Measurements from ENCODE around the gene EFS. TPM values are rescaled to one million over a fixed set of nuclear protein-coding genes. Genes with fewer than 3 reads are reported as not detected.

Gene EFS
- total and polyA plus RNA-seq, 2 donors (not counting 1 experiment from before 2014, with no cell fraction given) = not detected

- H3K9ac ChIP-seq (ENCODE audit: low read length) = no peak overlapping the region
- H4K20me1 ChIP-seq (ENCODE audit: control insufficient read depth, insufficient read depth, low read length, poor library complexity, severe bottlenecking) = no peaks in the 10 kb centered on the region
- TF ChIP-seq EZH2 (IDR thresholded peaks at IDR 0.05; ENCODE audit: borderline replicate concordance, insufficient read depth, low read depth, low read length, poor library complexity, severe bottlenecking) (no peak), CTCF (IDR thresholded peaks at IDR 0.05) (no peak)
- ATAC-seq (ENCODE audit: low read depth) = no peak
- H3K4me3 ChIP-seq (ENCODE audit: control extremely low read depth in 1 of 5, extremely low read depth in 1 of 5, insufficient read depth in 1 of 5, low read depth in 2 of 5, low read length in 4 of 5) = no peak overlapping the region
- no peak overlapping the region for H3K27ac ChIP-seq (ENCODE audit: low read length in 2 of 2)
- CTCF ChIA-PET = no interaction called here
- H3K4me1 ChIP-seq (ENCODE audit: control insufficient read depth in 2 of 2, insufficient read depth in 2 of 2, low read length in 2 of 2) = peaks cover 11 to 15% of the 10 kb centered on the region in 2 donors
- peaks cover 0 to 34% (median 20%) of the 10 kb centered on the region in 4 experiments for H3K27me3 ChIP-seq (replicated peaks in 1 of 4; ENCODE audit: control extremely low read depth in 1 of 4, control insufficient read depth in 3 of 4, insufficient read depth in 4 of 4, low read length in 3 of 4)
- Mint-ChIP-seq H3K27me3 (peaks cover 33% of the 10 kb centered on the region), H3K27ac (no peak overlapping the region), H3K9me3 (ENCODE audit: insufficient read depth) (no peaks in the 10 kb centered on the region), H3K4me3 (no peak overlapping the region), H3K4me1 (peaks cover 13% of the 10 kb centered on the region)
- H3K9me3 ChIP-seq (ENCODE audit: control extremely low read depth in 1 of 3, control insufficient read depth in 2 of 3, insufficient read depth in 1 of 3, low read length in 2 of 3) = peaks cover 0 to 4% (median 3%) of the 10 kb centered on the region in 3 donors
- no peak overlapping the region for H3K4me2 ChIP-seq (replicated peaks; ENCODE audit: low read depth, low read length, poor library complexity, severe bottlenecking)
- intact Hi-C loops (cut with micrococcal nuclease) = no loop called here
- H3K79me2 ChIP-seq (ENCODE audit: control insufficient read depth, insufficient read depth, low read length) = no peaks in the 10 kb centered on the region
- no peak overlapping the region for H2AFZ ChIP-seq (ENCODE audit: insufficient read depth, low read depth, low read length, poor library complexity, severe bottlenecking)
- WGBS (ENCODE audit: insufficient coverage) = 93% methylated on average over 3 of the region's 6 CpGs
- no peaks in the 10 kb centered on the region for H3K36me3 ChIP-seq (replicated peaks in 1 of 2; ENCODE audit: control extremely low read depth in 1 of 2, control insufficient read depth in 1 of 2, extremely low read depth in 1 of 2, insufficient read depth in 2 of 2, low read length in 1 of 2)
- POLR2A ChIA-PET = no interaction called here
- DNase-seq = no peak
Observed at GRCh38 chr14:23348297-23348655, 16.7 kb downstream of the EFS start.

DNA sequence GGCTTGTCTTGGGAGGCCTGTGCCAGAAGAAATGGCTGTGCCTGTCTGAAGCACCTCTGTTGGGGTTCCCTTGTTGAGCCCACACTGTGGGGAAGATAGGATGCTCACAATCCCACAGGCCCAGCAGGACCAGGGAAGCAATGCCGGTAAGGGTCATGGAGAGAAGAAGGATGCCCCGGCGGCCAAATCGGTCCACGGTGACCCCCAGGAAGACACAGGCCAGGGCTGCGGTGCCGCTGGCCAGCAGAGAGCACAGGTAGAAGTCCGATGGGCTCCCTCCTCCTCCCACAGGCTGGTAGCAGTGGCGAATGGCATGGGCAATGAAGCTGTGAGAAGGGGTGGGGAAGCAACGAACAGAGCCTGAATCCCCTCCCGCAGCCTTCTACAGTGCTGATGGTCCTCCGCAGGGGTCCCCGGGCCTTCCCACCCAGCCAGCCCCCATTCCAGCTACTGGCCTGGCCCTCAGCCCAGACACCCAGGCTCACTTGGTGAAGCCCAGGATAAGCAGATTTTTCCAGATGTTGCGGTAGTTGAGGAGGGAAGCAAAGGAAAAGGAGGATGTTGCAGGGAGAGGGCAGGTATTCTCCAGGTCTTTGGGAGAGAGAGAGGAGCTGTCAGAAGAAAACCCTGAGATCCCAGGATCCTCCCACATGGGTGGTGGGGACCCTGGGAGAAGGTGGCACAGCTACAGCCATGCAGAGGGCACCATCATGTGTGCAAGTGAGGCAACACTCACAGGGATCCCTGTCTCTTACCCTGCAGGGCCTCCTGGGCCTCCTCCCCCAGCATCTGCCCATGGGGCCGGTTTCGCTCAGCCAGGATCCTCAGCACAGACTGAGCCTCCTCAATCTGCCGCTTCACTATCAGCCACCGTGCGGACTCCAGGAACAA lies 17.3 kb downstream of the EFS start:
- peaks cover 30% of the 10 kb centered on the region for H3K27me3 Mint-ChIP-seq
- POLR2A ChIA-PET = no interaction called here

More for the DNA sequence above, 17.3 kb downstream of the EFS start:
- CTCF ChIA-PET = no interaction called here
- no peak overlapping the region for H3K9ac ChIP-seq (ENCODE audit: low read length)
- no peak overlapping the region for H3K4me2 ChIP-seq (replicated peaks; ENCODE audit: low read depth, low read length, poor library complexity, severe bottlenecking)
- peaks cover 0 to 28% (median 18%) of the 10 kb centered on the region in 4 experiments for H3K27me3 ChIP-seq (replicated peaks in 1 of 4; ENCODE audit: control extremely low read depth in 1 of 4, control insufficient read depth in 3 of 4, insufficient read depth in 4 of 4, low read length in 3 of 4)
- peaks cover 7 to 11% of the 10 kb centered on the region in 2 donors for H3K4me1 ChIP-seq (ENCODE audit: control insufficient read depth in 2 of 2, insufficient read depth in 2 of 2, low read length in 2 of 2)
- no peaks in the 10 kb centered on the region for H3K9me3 Mint-ChIP-seq (ENCODE audit: insufficient read depth)
- no peak overlapping the region for H3K4me3 Mint-ChIP-seq
- H2AFZ ChIP-seq (ENCODE audit: insufficient read depth, low read depth, low read length, poor library complexity, severe bottlenecking) = no peak overlapping the region
- intact Hi-C loops (cut with micrococcal nuclease) = no loop called here
- 96% methylated on average over 9 of the region's 19 CpGs for WGBS (ENCODE audit: insufficient coverage)
- H3K9me3 ChIP-seq (ENCODE audit: control extremely low read depth in 1 of 3, control insufficient read depth in 2 of 3, insufficient read depth in 1 of 3, low read length in 2 of 3) = peaks cover 0 to 3% (median 2%) of the 10 kb centered on the region in 3 donors
- no peak overlapping the region for H3K27ac ChIP-seq (ENCODE audit: low read length in 2 of 2)
- H3K79me2 ChIP-seq (ENCODE audit: control insufficient read depth, insufficient read depth, low read length) = no peaks in the 10 kb centered on the region
- no peaks in the 10 kb centered on the region for H4K20me1 ChIP-seq (ENCODE audit: control insufficient read depth, insufficient read depth, low read length, poor library complexity, severe bottlenecking)
- H3K4me1 Mint-ChIP-seq = peaks cover 7% of the 10 kb centered on the region
- DNase-seq = no peak
- H3K27ac Mint-ChIP-seq = no peak overlapping the region
- no peaks in the 10 kb centered on the region for H3K36me3 ChIP-seq (replicated peaks in 1 of 2; ENCODE audit: control extremely low read depth in 1 of 2, control insufficient read depth in 1 of 2, extremely low read depth in 1 of 2, insufficient read depth in 2 of 2, low read length in 1 of 2)
- H3K4me3 ChIP-seq (ENCODE audit: control extremely low read depth in 1 of 5, extremely low read depth in 1 of 5, insufficient read depth in 1 of 5, low read depth in 2 of 5, low read length in 4 of 5) = no peak overlapping the region
- TF ChIP-seq CTCF (IDR thresholded peaks at IDR 0.05) (no peak), EZH2 (IDR thresholded peaks at IDR 0.05; ENCODE audit: borderline replicate concordance, insufficient read depth, low read depth, low read length, poor library complexity, severe bottlenecking) (no peak)
- no peak for ATAC-seq (ENCODE audit: low read depth)

Data from B cell (primary cell).